Measurements from ENCODE around the gene FOXD3.
A peak's percentile ranks its signal among the peaks of the same experiment; 100 is the strongest.

FOXD3 gene

GRCh38 chr1:63322114-63322943 lies at the start of gene FOXD3:
FOXD3 (plus strand) TSS chr1:63322567; CDS start chr1:63323059, 492 bp downstream.
- peak; percentile 93 for DNase-seq (ENCODE audit: low read depth, low spot score)

GRCh38 chr1:63272811-63273210 lies 49.6 kb upstream of the FOXD3 start:
- no peaks in the 10 kb centered on the region for H3K4me1 ChIP-seq (ENCODE audit: insufficient read depth, insufficient read length)
- no peak for TF ChIP-seq ZNF274 (IDR thresholded peaks at IDR 0.05; ENCODE audit: low read depth, low read length)
- TF ChIP-seq YY1 (IDR thresholded peaks at IDR 0.05; ENCODE audit: insufficient read depth, insufficient read length) = no peak
- no peak for TF ChIP-seq SUZ12 (IDR thresholded peaks at IDR 0.05; ENCODE audit: extremely low read depth, insufficient read depth, insufficient read length)
- no peaks in the 10 kb centered on the region for H3K9me3 ChIP-seq (ENCODE audit: insufficient read depth, low read length)
- H3K27me3 ChIP-seq (ENCODE audit: insufficient read depth, insufficient read length) = no peaks in the 10 kb centered on the region
- no peak overlapping the region for H3K4me3 ChIP-seq (ENCODE audit: insufficient read length, low read depth)
- H3K36me3 ChIP-seq (ENCODE audit: insufficient read depth, insufficient read length, low read length) = no peaks in the 10 kb centered on the region
- DNase-seq (ENCODE audit: low read depth, low spot score) = no peak
- no peak overlapping the region for H3K9ac ChIP-seq (ENCODE audit: insufficient read length, low read depth)

More at GRCh38 chr1:63322114-63322943, at the start of gene FOXD3:
- Histone ChIP-seq H3K4me3 (ENCODE audit: insufficient read length, low read depth) (peak within 1 kb of the TSS; percentile 56), H3K36me3 (ENCODE audit: insufficient read depth, insufficient read length, low read length) (no peaks in the 10 kb centered on the region), H3K9ac (ENCODE audit: insufficient read length, low read depth) (peak within 1 kb of the TSS; percentile 62), H3K4me1 (ENCODE audit: insufficient read depth, insufficient read length) (peaks cover 14% of the 10 kb centered on the region), H3K27me3 (ENCODE audit: insufficient read depth, insufficient read length) (peaks cover 99% of the 10 kb centered on the region), H3K9me3 (ENCODE audit: insufficient read depth, low read length) (no peaks in the 10 kb centered on the region)
- TF ChIP-seq YY1 (IDR thresholded peaks at IDR 0.05; ENCODE audit: insufficient read depth, insufficient read length) = no peak
- TF ChIP-seq SUZ12 (IDR thresholded peaks at IDR 0.05; ENCODE audit: extremely low read depth, insufficient read depth, insufficient read length) = no peak
- no peak for TF ChIP-seq ZNF274 (IDR thresholded peaks at IDR 0.05; ENCODE audit: low read depth, low read length)

GRCh38 chr1:63274371-63274770 lies 48.0 kb upstream of the FOXD3 start:
- no peak overlapping the region for H3K4me3 ChIP-seq (ENCODE audit: insufficient read length, low read depth)
- H3K4me1 ChIP-seq (ENCODE audit: insufficient read depth, insufficient read length) = no peaks in the 10 kb centered on the region
- no peaks in the 10 kb centered on the region for H3K9me3 ChIP-seq (ENCODE audit: insufficient read depth, low read length)
- no peaks in the 10 kb centered on the region for H3K36me3 ChIP-seq (ENCODE audit: insufficient read depth, insufficient read length, low read length)
- TF ChIP-seq SUZ12 (IDR thresholded peaks at IDR 0.05; ENCODE audit: extremely low read depth, insufficient read depth, insufficient read length) (no peak), ZNF274 (IDR thresholded peaks at IDR 0.05; ENCODE audit: low read depth, low read length) (no peak), YY1 (IDR thresholded peaks at IDR 0.05; ENCODE audit: insufficient read depth, insufficient read length) (no peak)
- DNase-seq (ENCODE audit: low read depth, low spot score) = no peak
- H3K27me3 ChIP-seq (ENCODE audit: insufficient read depth, insufficient read length) = no peaks in the 10 kb centered on the region
- H3K9ac ChIP-seq (ENCODE audit: insufficient read length, low read depth) = no peak overlapping the region

- no peak for TF ChIP-seq SUZ12 (IDR thresholded peaks at IDR 0.05; ENCODE audit: extremely low read depth, insufficient read depth, insufficient read length)
- Histone ChIP-seq H3K27me3 (ENCODE audit: insufficient read depth, insufficient read length) (no peaks in the 10 kb centered on the region), H3K36me3 (ENCODE audit: insufficient read depth, insufficient read length, low read length) (no peaks in the 10 kb centered on the region), H3K9me3 (ENCODE audit: insufficient read depth, low read length) (no peaks in the 10 kb centered on the region), H3K4me3 (ENCODE audit: insufficient read length, low read depth) (no peak overlapping the region), H3K4me1 (ENCODE audit: insufficient read depth, insufficient read length) (no peaks in the 10 kb centered on the region), H3K9ac (ENCODE audit: insufficient read length, low read depth) (no peak overlapping the region)
- no peak for DNase-seq (ENCODE audit: low read depth, low spot score)
Observed at GRCh38 chr1:63274979-63275378, 47.4 kb upstream of the FOXD3 start.

- Histone ChIP-seq H3K4me1 (ENCODE audit: insufficient read depth, insufficient read length) (no peaks in the 10 kb centered on the region), H3K4me3 (ENCODE audit: insufficient read length, low read depth) (no peak overlapping the region), H3K9ac (ENCODE audit: insufficient read length, low read depth) (no peak overlapping the region), H3K27me3 (ENCODE audit: insufficient read depth, insufficient read length) (no peaks in the 10 kb centered on the region), H3K9me3 (ENCODE audit: insufficient read depth, low read length) (no peaks in the 10 kb centered on the region), H3K36me3 (ENCODE audit: insufficient read depth, insufficient read length, low read length) (no peaks in the 10 kb centered on the region)
- no peak for DNase-seq (ENCODE audit: low read depth, low spot score)
- no peak for TF ChIP-seq ZNF274 (IDR thresholded peaks at IDR 0.05; ENCODE audit: low read depth, low read length)
- no peak for TF ChIP-seq YY1 (IDR thresholded peaks at IDR 0.05; ENCODE audit: insufficient read depth, insufficient read length)
- no peak for TF ChIP-seq SUZ12 (IDR thresholded peaks at IDR 0.05; ENCODE audit: extremely low read depth, insufficient read depth, insufficient read length)
Observed at GRCh38 chr1:63276624-63277023, 45.7 kb upstream of the FOXD3 start.

GRCh38 chr1:63277195-63278192 lies 44.9 kb upstream of the FOXD3 start:
- H3K9ac ChIP-seq (ENCODE audit: insufficient read length, low read depth) = no peak overlapping the region
- H3K4me1 ChIP-seq (ENCODE audit: insufficient read depth, insufficient read length) = no peaks in the 10 kb centered on the region
- no peak overlapping the region for H3K4me3 ChIP-seq (ENCODE audit: insufficient read length, low read depth)
- H3K36me3 ChIP-seq (ENCODE audit: insufficient read depth, insufficient read length, low read length) = no peaks in the 10 kb centered on the region
- H3K27me3 ChIP-seq (ENCODE audit: insufficient read depth, insufficient read length) = no peaks in the 10 kb centered on the region
- TF ChIP-seq ZNF274 (IDR thresholded peaks at IDR 0.05; ENCODE audit: low read depth, low read length) = no peak
- no peak for TF ChIP-seq YY1 (IDR thresholded peaks at IDR 0.05; ENCODE audit: insufficient read depth, insufficient read length)
- TF ChIP-seq SUZ12 (IDR thresholded peaks at IDR 0.05; ENCODE audit: extremely low read depth, insufficient read depth, insufficient read length) = no peak
- no peaks in the 10 kb centered on the region for H3K9me3 ChIP-seq (ENCODE audit: insufficient read depth, low read length)
- DNase-seq (ENCODE audit: low read depth, low spot score) = no peak

- TF ChIP-seq YY1 (IDR thresholded peaks at IDR 0.05; ENCODE audit: insufficient read depth, insufficient read length) = no peak
- no peak for TF ChIP-seq ZNF274 (IDR thresholded peaks at IDR 0.05; ENCODE audit: low read depth, low read length)
- TF ChIP-seq SUZ12 (IDR thresholded peaks at IDR 0.05; ENCODE audit: extremely low read depth, insufficient read depth, insufficient read length) = no peak
- H3K9me3 ChIP-seq (ENCODE audit: insufficient read depth, low read length) = no peaks in the 10 kb centered on the region
Observed at GRCh38 chr1:63281753-63282152, 40.6 kb upstream of the FOXD3 start.

More at GRCh38 chr1:63281753-63282152, 40.6 kb upstream of the FOXD3 start:
- Histone ChIP-seq H3K4me3 (ENCODE audit: insufficient read length, low read depth) (no peak overlapping the region), H3K27me3 (ENCODE audit: insufficient read depth, insufficient read length) (no peaks in the 10 kb centered on the region), H3K9ac (ENCODE audit: insufficient read length, low read depth) (no peak overlapping the region), H3K36me3 (ENCODE audit: insufficient read depth, insufficient read length, low read length) (no peaks in the 10 kb centered on the region), H3K4me1 (ENCODE audit: insufficient read depth, insufficient read length) (no peaks in the 10 kb centered on the region)
- no peak for DNase-seq (ENCODE audit: low read depth, low spot score)
